H1 (cell line): ENCODE data around the gene VTI1B. TPM values are rescaled to one million over a fixed set of nuclear protein-coding genes. Genes with fewer than 3 reads are reported as not detected.

Experiments used
- GTF2F1 ChIP-seq: IDR thresholded peaks from 2 replicates; pipeline ENCODE4 v1.6.1; 2012; ENCODE audit warnings: low read depth, low read length, improper control_type of control experiment, borderline replicate concordance
- NRF1 ChIP-seq: IDR thresholded peaks from 2 replicates; pipeline ENCODE4 v1.6.1; 2011; ENCODE audit warnings: mild to moderate bottlenecking, low read depth, low read length, improper control_type of control experiment
- POU5F1 ChIP-seq: IDR thresholded peaks from 2 replicates; pipeline ENCODE4 v1.6.1; 2011; ENCODE audit warnings: low read depth, mild to moderate bottlenecking, low read length, moderate library complexity
- RNF2 ChIP-seq: fragments of 200-900, 300-1000 bp; sonication (generic); IDR thresholded peaks from 2 replicates; pipeline ENCODE4 v1.7.1; 2016; ENCODE audit warnings: borderline replicate concordance, low read depth, mild to moderate bottlenecking, antibody characterized with exemption, low read length; ENCODE audit not compliant: poor library complexity, severe bottlenecking; ENCODE audit errors: missing control alignments
- SIRT6 ChIP-seq: IDR thresholded peaks from one replicate; pipeline ENCODE4 v1.7.1; 2012; ENCODE audit warnings: low read length, inconsistent platforms
- USF2 ChIP-seq: IDR thresholded peaks from 2 replicates; pipeline ENCODE4 v1.6.1; 2011; ENCODE audit warnings: low read length, improper control_type of control experiment
- ZNF274 ChIP-seq: IDR thresholded peaks from 2 replicates; pipeline ENCODE4 v1.7.0; 2012; ENCODE audit warnings: low read length, borderline replicate concordance; ENCODE audit errors: extremely low read depth
- polyA plus RNA-seq, 7 experiments: library from polyadenylated mRNA; depleted of rRNA in 3 of 7; stranded (reverse) in 5 of 7; unstranded in 2 of 7; fragments of >200 nt in 5 of 7; fragments of 200-250 nt in 2 of 7; gene quantifications; 1 replicate in 5 of 7; 2 replicates in 1 of 7; 4 replicates in 1 of 7; pipeline versions ENCODE4 v1.2.1 to v1.2.3, GENCODE V29; 2011 to 2013; ENCODE audit warnings: missing spikeins in 2 of 7, mixed read lengths in 2 of 7
- total RNA-seq: library from RNA; stranded (reverse); fragmentation: NEBNext Ultra II Directional; extraction: Animal tissue kit (Norgen Biotek cat#: 25700); gene quantifications from 2 replicates; pipeline ENCODE4 v1.2.1, GENCODE V29; 2021

Gene VTI1B
- total and polyA plus RNA-seq, 2 of the 8 experiments (the other 6 are each of a cell fraction or from before 2014, with no cell fraction given) = 28.1 to 98.7 TPM

GRCh38 chr14:67633451-67634147 lies 40.8 kb downstream of the VTI1B start (continued):
- TF ChIP-seq RNF2 (no peak), POU5F1 (no peak), NRF1 (no peak), GTF2F1 (no peak), SIRT6 (no peak), ZNF274 (no peak), USF2 (no peak)
- TF ChIP-seq, all 59 proteins: peak for 0
